Sigmoid colon (tissue), 4 donors: ENCODE data around the gene POLR2H.

ENCODE experiments used
- CTCF ChIP-seq, 4 experiments: fragments of 450-650 bp in 3 of 4; fragments of 200-600 bp in 1 of 4; IDR thresholded peaks; one replicate each; pipeline ENCODE4 v1.5.1; 2016 to 2019; ENCODE audit warnings: antibody characterized with exemption in 4 of 4, mild to moderate bottlenecking in 3 of 4, moderate library complexity in 2 of 4
- EP300 ChIP-seq, 4 donors: sonication (generic); formaldehyde crosslinking; IDR thresholded peaks; one replicate each; pipeline ENCODE4 v1.6.1; 2017; ENCODE audit warnings: antibody characterized with exemption in 4 of 4
- POLR2A ChIP-seq, 2 donors: fragments of 450-650 bp; IDR thresholded peaks; one replicate each; pipeline ENCODE4 v1.6.1; 2016; ENCODE audit warnings: antibody characterized with exemption in 2 of 2, mild to moderate bottlenecking in 2 of 2, moderate library complexity in 2 of 2
- POLR2AphosphoS5 ChIP-seq, 4 donors: sonication (generic); formaldehyde crosslinking; IDR thresholded peaks; one replicate each; pipeline ENCODE4 v1.6.1; 2017; ENCODE audit warnings: antibody characterized with exemption in 4 of 4

- TF ChIP-seq EP300 (IDR thresholded peaks at IDR 0.05) (no peak), CTCF (IDR thresholded peaks at IDR 0.05) (no peak), POLR2A (IDR thresholded peaks at IDR 0.05) (no peak), POLR2AphosphoS5 (IDR thresholded peaks at IDR 0.05) (no peak)
Measured at GRCh38 chr3:184377882-184378445, 16.5 kb downstream of the POLR2H start, which contains the start of gene THPO.
